Stimulated activated CD4-positive, alpha-beta T cell treated with anti-CD3 and anti-CD28 coated beads, Interleukin-12 subunit alpha, Interleukin-12 subunit beta, amount 100 ng/mL, for 24 hours (primary cell): ENCODE results near the gene ACOX3.
A peak's percentile ranks its signal among the peaks of the same experiment; 100 is the strongest.

Source experiments
- DNase-seq, 2 experiments: peaks; one replicate each; pipeline ENCODE4 v3.0.0-alpha.2; 2020; ENCODE audit warnings: low read depth in 2 of 2

The ACOX3 gene

GRCh38 chr4:8467016-8467415 lies 26.5 kb upstream of the ACOX3 start:
- no peak for DNase-seq

DNA sequence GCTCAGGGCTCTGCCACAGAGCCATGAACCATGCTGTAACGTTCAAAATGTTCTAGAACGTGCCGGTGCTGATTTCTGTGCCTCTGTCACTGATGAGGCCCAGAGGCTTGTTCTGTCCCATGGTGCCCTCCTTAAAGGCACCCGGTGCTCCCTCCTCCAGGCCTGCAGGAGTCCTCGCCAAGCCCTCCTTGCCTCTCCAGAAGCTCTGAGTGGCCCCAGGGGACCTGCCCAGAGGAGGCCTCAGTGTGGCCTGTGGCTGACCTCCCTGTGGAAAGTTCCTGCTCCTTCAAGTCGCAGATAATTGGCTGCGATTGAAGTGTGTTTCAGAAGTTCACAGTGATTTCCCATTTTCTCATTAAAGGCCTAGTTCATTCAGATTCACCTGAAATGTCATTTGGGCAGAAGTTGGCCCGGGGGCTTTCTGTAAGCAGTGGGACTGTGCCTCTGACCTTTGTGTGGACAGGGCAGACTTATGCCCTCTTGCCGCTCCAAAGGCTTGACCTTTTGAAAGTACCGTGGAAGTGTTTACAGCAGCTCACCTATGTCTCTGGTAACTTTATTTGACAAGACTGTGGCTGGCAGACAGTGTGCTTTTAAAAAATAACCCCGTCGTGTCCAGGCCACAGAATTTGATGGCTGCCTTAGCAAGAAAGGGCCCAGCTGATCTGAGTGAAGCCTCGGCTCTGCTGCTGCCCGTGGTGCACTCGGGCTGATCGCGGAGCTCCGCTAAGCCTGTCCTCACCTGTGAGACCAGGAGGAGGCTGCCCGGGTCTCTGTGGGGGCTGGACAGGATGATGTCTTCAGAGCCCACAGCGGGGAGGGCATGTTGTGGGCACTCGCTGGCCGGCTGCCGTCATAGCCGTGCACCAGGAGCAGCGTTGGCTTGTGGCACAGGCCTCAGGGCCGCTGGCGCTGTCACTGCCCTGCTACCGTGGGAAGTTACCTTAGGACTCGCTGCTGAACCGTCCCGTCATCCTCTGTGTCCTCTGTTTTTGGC lies 25.4 kb upstream of the ACOX3 start:
- DNase-seq: no peak

DNA sequence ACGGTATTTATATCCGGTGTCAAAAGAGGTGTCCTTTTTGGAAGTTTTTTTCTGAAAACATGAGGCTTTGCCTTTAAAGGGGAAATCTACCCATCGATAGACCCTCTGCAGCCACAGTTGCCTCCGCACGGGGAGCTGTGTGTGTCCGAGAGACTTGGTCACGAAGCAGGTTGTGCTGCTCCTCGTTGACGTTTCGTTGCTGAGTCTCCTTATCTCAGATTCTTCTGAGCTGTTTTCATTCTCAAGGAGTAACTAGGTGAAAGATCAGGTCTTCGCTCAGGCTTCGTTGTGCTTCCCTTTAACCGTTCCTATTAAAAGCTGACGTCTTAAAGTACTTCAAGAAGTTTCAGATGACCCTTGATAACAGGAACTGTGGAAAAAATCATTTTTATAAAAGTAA lies 23.9 kb upstream of the ACOX3 start:
- DNase-seq: no peak

DNA sequence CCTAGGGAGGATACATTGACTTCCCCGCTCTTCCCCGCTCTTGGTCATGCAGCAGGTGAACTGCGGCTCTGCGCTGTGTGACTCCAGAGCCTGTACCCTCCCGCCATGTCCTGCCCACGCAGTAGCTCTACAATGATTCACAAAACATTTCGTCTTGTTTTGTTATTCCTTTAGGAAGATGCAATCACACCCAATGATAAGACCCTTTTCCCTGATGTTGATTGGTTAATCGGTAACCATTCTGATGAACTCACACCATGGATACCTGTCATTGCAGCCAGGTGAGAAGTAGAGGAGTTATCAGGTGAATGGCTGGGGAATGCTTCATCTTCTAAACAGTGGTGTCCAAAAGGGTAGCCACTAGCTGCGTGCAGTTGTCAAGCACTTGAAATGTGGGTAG lies 23.3 kb upstream of the ACOX3 start:
- no peak for DNase-seq

- DNase-seq: no peak
Observed at GRCh38 chr4:8461616-8462015, 21.1 kb upstream of the ACOX3 start.

- no peak for DNase-seq
Observed at GRCh38 chr4:8461086-8461485, 20.6 kb upstream of the ACOX3 start.

DNA sequence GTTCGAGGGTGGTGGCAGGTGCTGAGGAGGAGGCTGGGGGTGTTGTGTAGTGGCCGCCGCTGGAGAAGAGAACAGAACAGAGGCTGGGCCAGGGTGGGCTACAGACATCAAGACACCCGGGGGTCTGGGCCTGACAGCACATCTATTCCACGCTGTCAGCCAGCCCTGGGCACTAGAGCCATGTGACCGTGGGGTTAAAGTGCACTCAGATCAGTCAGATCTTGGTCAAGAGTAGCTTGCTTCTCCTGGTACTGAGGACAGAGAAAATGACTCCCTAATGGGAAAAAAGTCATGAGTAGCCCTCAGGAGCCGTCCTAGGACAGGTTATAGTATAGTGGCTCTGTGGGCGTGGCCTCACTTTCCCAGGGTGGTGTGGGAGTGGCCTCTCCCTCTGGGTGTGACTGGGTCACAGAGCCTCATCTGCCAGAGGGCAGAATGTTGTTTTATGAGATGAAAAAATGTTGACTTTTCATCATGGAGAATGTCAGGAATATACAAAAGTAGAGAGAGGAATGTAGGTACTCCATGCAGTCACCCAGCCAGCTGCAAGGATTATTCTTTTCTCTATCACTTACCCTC lies 19.4 kb upstream of the ACOX3 start:
- no peak for DNase-seq

- no peak for DNase-seq
Observed at GRCh38 chr4:8457646-8458252, 17.2 kb upstream of the ACOX3 start.

DNA sequence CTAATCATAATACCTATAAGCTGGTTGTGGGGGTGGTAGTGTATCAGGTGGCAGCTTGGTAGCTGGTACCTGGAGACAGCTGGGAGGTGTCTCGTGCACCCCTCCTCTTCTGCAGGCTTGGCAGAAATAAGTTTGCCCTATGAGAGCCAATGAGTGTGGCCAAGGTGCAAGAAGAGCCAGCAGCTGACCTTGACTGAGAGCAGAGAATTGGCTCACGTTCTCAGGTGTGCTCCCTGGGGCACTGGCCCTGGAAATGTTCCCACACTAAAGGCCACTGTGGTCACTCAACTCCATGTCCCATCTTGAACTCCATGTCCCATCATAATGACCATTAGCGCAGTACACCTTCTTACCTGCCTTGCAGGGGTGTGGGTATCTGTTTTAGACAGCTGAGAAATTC lies 13.4 kb upstream of the ACOX3 start:
- DNase-seq: no peak

GRCh38 chr4:8451440-8452182 lies 11.1 kb upstream of the ACOX3 start:
- DNase-seq: no peak

GRCh38 chr4:8446122-8446521 lies 5.6 kb upstream of the ACOX3 start:
- no peak for DNase-seq

DNA sequence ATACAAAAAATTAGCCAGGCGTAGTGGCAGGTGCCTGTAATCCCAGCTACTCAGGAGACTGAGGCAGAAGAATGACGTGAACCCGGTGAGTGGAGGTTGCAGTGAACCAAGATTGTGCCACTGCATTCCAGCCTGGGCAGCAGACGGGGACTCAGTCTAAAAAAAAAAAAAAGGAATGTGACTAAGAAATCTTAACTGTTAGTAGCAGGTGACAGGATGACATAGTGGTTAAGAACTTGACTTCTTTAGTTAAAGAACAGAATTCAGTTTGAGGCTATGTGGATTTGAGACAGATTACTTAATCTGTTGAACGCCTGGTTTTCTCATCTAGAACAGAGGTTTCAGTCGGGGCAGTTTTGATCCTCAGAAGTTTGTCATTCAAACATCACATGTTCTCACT lies 3.3 kb upstream of the ACOX3 start:
- DNase-seq: no peak

DNA sequence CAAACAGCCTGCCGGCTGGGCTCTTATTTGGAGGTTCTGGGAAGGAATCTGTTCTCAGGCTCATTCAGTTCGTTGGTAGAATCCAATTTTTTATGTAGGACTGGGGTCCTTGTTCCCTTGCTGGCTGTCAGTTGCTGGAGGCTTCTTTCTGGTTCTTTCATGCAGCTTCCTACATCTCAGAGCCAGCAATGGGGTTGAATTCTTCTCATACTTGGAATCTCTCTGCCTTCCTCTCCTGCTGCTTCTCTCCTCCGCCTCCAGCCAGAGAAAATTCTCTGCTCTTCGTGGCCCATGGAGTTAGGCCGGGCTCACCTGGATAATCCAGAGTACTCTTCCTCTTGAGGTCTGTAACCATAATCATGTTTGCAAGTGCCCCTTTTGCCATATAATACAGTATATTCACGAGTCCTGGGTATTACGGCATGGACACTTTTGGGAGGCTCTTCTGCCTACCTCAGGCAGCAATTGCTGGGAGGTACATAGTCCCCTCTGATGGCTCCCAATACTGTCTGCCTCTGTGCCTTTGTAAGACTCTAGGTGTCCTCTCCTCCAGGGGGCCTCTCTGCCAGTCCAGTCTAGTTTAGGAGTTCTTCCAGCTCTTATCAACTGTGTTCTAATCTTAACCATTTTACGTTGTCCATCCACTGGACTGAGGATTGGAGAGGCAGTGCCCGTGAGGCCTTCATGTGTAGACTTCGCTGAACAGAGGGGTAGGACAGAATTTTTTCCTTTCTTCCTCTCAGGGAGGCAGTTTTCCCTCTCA lies 2.3 kb upstream of the ACOX3 start:
- DNase-seq: no peak

- DNase-seq: no peak
Observed at GRCh38 chr4:8441499-8442091, 1.1 kb upstream of the ACOX3 start.

DNA sequence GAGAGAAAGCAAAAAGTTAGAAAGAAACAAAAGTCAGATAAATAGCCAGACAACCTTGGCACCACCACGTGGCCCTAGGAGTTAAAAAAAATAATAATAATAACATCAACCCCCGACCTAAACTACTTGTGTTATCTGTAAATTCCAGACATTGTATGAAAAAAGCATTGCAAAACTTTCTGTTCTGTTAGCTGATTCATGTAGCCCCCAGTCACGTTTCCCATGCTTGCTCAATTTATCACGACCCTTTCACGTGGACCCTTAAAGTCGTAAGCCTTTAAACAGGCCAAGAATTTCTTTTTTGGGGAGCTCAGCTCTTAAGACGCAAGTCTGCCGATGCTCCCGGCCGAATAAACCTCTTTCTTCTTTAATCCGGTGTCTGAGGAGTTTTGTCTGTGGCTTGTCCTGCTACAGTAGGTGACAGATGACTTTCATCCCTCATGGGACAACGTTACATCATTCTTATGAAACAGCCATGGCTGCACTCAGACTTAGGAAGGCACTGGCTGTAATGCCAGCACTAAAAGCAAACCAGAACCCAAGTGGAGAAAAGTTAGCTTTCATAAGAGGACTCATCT lies 520 bp downstream of the ACOX3 start:
- DNase-seq: peak in 1 of 2 experiments; percentile 6

- DNase-seq: no peak
Observed at GRCh38 chr4:8439168-8439567, 1.4 kb downstream of the ACOX3 start.

- no peak for DNase-seq
Observed at GRCh38 chr4:8438743-8439142, 1.8 kb downstream of the ACOX3 start.

DNA sequence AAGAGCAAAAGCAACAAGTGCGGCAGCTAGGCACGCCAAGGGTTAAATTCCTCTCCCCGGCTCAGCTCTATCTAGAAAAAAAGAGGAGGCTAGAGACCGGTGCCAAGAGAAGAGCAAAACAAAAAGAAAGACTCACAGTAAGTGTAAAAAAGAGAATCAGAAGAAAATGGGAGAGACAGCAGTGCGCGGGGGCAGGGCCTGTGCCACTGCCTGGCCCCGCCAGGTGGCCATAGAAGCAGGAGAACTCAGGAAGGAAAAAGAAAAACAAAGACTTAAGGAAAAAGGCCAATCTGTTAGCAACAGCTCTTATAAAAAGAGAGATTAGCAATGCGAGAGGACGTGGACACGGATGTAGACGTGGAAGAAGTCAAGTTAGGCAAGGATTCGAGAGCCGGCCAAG lies 3.2 kb downstream of the ACOX3 start:
- no peak for DNase-seq

- DNase-seq: peak in 1 of 2 experiments; percentile 4
Observed at GRCh38 chr4:8435656-8436121, 4.8 kb downstream of the ACOX3 start.

GRCh38 chr4:8434251-8435073 lies 6.1 kb downstream of the ACOX3 start:
- DNase-seq: no peak
